A549 (cell line): Measurements from ENCODE around the gene TMEM44.
"Not testable (repeated sequence)": the region's sequence is repeated elsewhere in the genome, so short reads cannot be mapped to it uniquely, and the experiment has no call there.

Experiments used
- CTCF ChIP-seq: fragments of >200 bp; sonication (Bioruptor Twin); formaldehyde crosslinking; IDR thresholded peaks from 3 replicates; pipeline ENCODE4 v1.5.1; 2016
- GATA3 ChIP-seq: IDR thresholded peaks from 2 replicates; pipeline ENCODE4 v1.6.1; 2012; ENCODE audit warnings: borderline replicate concordance
- MAFK ChIP-seq: fragments of 450-650 bp; IDR thresholded peaks from 2 replicates; pipeline ENCODE4 v1.6.1; 2014; ENCODE audit not compliant: partially characterized antibody
- POLR2A ChIP-seq: IDR thresholded peaks from 2 replicates; pipeline ENCODE4 v1.6.1; 2012; ENCODE audit warnings: mild to moderate bottlenecking, low read length
- REST ChIP-seq: fragments of 200-600 bp; sonication (generic); IDR thresholded peaks from 2 replicates; pipeline ENCODE4 v1.6.1; 2016; ENCODE audit warnings: antibody characterized with exemption, mild to moderate bottlenecking, moderate library complexity
- ZFP36 ChIP-seq: fragments of 450-650 bp; IDR thresholded peaks from 2 replicates; pipeline ENCODE4 v1.6.1; 2014; ENCODE audit warnings: borderline replicate concordance; ENCODE audit not compliant: partially characterized antibody
- TF ChIP-seq, protein P1 (sequence below): fragments of 450-650 bp; IDR thresholded peaks from 2 replicates; pipeline ENCODE4 v1.6.1; 2014; ENCODE audit warnings: antibody characterized with exemption

DNA sequence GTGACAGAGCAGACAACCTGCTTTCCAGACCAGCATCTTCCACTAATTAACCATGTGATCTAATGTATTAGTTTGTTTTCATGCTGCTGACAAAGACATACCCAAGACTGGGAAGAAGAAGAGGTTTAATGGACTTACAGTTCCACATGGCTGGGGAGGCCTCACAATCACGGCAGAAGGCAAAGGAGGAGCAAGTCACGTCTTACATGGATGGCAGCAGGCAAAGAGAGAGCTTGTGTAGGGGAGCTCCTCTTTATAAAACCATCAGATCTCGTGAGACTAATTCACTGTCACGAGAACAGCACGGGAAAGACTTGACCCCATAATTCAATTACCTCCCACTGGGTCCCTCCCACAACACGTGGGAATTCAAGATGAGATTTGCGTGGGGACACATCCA, 27.9 kb downstream of the TMEM44 start:
- not testable (repeated sequence) for TF ChIP-seq REST, POLR2A, CTCF, MAFK, ZFP36, GATA3
- TF ChIP-seq, protein P1, sequence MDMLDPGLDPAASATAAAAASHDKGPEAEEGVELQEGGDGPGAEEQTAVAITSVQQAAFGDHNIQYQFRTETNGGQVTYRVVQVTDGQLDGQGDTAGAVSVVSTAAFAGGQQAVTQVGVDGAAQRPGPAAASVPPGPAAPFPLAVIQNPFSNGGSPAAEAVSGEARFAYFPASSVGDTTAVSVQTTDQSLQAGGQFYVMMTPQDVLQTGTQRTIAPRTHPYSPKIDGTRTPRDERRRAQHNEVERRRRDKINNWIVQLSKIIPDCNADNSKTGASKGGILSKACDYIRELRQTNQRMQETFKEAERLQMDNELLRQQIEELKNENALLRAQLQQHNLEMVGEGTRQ, result not testable (repeated sequence)
